NCI-H128 (cell line): ENCODE data around the gene EFNA4.
"Not testable (repeated sequence)": the region's sequence is repeated elsewhere in the genome, so short reads cannot be mapped to it uniquely, and the experiment has no call there.

Experiments used
- DNase-seq: peaks from one replicate; lab custom pipeline; 2025; ENCODE audit not compliant: unreplicated experiment; lab: John Stamatoyannopoulos, UW

EFNA4 gene

GRCh38 chr1:155116113-155116764 lies 52.7 kb downstream of the EFNA4 start:
- no peak for DNase-seq

- no peak for DNase-seq
Measured at GRCh38 chr1:155117610-155118009, 54.1 kb downstream of the EFNA4 start.

- not testable (repeated sequence) for DNase-seq
Measured at GRCh38 chr1:155118090-155118489, 54.5 kb downstream of the EFNA4 start.
